Suprapubic skin (tissue), 3 donors: Measurements from ENCODE around the gene ABI3BP.

Source experiments
- CTCF ChIP-seq, 2 donors: fragments of 200-600 bp in 1 of 2; fragments of 450-650 bp in 1 of 2; sonication (generic) in 1 of 2; IDR thresholded peaks; one replicate each; pipeline ENCODE4 v1.5.1; 2016 to 2019; ENCODE audit warnings: antibody characterized with exemption in 2 of 2, mild to moderate bottlenecking in 1 of 2, moderate library complexity in 1 of 2
- POLR2AphosphoS5 ChIP-seq, 3 donors: sonication (generic); formaldehyde crosslinking; IDR thresholded peaks; one replicate each; pipeline ENCODE4 v1.6.1; 2017; ENCODE audit warnings: antibody characterized with exemption in 3 of 3

- no peak for TF ChIP-seq CTCF (IDR thresholded peaks at IDR 0.05)
- no peak for TF ChIP-seq POLR2AphosphoS5 (IDR thresholded peaks at IDR 0.05)
Measured at GRCh38 chr3:100941451-100941850, 51.8 kb downstream of the ABI3BP start.
